HG03520 (cell line): ENCODE data around the gene CEMIP.

ENCODE experiments used
- ATAC-seq: cut with Tn5 transposase; IDR thresholded peaks from one replicate; pipeline ENCODE4 v1.9.1; 2021; ENCODE audit warnings: mild to moderate bottlenecking, moderate library complexity; ENCODE audit not compliant: unreplicated experiment

CEMIP gene

DNA sequence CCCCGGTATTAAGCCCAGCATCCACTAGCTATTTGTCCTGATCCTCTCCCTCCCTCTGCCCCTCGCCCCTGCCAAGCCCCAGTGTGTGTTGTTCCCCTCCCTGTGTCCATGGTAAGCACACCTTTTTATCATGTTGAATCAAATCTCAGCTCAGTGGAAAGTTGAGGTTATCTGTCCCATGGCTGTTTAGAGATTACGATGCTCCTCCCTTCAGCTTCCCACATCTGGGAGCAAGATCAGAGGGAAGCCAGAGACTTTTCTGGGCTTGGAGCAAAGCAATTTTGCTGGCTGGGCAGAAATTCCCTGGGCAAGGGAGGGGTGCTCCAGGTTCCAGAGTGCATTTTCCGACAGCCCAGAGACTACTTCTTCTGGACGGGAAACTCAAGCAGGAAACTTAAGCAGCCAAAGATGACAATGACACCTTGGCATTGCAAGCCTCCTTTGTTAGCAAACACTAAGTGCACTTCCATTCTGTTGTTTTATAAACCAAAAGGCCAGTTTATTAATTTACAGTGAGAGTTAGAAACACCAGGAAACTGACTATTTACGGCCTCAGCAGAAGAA is 105.9 kb downstream of the CEMIP start:
- ATAC-seq: no peak

DNA sequence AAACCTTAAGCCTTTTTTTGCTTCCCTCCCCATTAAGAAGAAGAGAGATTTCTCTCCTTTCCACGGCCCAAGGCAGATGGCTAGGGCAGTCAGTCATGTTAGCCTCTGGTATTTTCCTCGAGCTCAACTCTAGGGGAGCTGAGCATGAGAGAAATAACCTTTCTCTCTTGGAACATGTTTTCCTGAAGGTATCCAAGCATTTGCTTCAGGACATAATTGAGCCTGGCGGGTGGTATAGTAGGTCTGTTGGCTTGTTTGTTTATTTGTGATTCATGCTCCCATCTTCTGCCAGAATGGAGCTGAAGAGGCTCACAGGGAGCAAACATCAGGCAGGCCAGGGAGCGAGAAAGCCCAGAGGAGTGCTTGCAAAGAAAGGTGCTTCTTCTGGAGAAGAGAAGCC is 108.0 kb downstream of the CEMIP start:
- ATAC-seq: no peak

DNA sequence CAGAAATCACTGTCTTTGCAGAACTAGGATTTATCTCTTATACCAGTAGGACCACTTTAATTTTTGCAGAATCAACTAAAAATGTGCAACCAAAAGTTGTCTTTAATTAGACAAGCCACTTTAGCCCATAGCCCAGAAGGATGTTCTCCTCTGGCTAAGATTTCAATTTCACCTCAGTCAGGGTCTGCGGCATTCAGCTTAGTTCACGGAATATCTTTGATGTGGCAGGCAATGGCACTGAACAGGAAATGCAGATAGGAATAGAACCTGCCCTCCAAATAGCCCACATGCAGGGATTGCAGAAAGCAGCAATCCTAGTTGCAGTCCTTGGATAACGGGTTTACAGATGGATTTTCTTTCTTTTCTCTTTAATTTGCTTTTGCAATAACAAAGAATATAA is 109.7 kb downstream of the CEMIP start:
- no peak for ATAC-seq

DNA sequence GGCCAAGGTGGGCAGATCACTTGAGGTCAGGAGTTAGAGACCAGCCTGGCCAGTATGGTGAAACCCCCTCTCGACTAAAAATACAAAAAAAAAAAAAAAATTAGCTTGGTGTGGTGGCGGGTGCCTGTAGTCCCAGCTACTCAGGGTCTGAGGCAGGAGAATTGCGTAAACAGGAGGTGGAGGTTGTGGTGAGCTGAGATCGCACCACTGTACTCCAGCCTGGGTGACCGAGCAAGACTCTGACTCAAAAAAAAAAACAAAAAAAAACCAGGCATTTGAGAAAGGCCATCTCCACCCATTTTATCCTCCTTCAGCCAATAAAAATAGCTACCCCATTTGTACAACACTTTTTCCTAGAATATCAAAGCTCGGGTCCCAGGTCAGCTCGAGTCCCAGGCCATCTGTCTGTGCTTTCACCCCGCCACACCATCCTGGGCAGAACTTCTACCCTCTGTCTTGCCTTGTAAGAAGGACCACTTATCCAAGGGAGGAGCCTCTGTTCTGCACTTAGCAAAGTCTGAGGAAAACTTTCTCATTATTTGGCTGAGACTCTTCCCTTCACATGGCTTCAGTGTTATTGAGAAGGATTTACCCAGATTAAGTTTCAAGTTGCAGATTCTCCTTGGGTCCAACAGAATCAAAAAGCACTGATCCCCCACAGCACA is 111.3 kb downstream of the CEMIP start:
- ATAC-seq: no peak

DNA sequence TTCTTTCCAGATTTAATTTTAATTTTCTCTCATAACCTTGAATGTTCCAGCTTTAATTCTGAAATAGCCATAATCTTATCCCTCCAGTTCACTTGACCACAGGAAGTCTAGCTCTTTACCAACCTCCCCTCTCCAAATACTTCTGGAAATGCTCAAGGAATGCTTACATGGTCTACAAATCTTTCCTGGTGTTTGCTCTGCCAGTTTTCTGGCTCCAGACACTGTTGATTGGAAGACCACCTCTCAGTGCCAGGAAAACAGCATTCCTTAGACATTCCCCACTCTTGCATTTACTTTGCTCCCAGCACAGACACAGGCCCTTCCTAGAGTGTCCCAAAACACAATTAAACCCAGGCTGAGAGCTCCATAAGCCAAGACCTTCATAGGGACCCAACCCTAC is 111.8 kb downstream of the CEMIP start:
- no peak for ATAC-seq

DNA sequence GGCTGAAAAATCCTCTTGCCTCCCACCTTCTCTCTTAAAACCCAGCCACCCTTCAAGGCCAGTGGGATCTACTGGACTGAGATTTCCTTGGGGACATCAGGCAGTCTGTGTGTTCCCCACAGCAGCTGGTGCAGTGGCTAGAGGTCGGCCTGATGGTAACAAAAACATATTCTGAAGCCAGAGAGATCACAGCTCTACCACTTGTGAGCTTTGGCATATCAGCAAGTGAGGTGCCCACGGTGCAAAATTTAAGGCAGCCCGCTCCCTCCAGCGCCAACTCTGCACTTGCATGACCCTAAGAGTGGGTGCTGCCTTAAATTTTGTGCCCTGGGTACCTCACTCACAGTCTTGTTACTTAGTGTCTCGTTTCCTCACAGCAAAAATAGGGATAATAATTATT is 113.2 kb downstream of the CEMIP start:
- ATAC-seq: no peak

DNA sequence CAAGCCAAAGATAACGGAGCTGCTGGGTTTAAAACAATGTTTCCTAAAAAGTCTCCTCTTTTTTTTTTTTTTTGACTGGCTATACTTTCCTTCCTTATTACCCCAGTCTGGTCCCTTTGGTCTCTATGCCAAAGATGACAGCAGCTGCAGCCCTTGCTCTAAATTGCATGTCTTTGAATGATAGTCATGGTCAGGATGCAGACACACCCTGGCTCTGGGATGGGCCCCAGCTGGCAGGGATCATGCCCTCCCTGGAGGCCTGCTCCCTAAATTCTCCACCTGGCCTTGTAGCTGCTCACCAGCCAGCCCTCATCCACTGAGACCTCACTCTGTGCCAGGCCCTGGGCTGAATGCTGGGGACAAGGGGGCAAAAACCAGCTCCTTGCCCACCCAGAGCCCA is 114.6 kb downstream of the CEMIP start:
- ATAC-seq: no peak

DNA sequence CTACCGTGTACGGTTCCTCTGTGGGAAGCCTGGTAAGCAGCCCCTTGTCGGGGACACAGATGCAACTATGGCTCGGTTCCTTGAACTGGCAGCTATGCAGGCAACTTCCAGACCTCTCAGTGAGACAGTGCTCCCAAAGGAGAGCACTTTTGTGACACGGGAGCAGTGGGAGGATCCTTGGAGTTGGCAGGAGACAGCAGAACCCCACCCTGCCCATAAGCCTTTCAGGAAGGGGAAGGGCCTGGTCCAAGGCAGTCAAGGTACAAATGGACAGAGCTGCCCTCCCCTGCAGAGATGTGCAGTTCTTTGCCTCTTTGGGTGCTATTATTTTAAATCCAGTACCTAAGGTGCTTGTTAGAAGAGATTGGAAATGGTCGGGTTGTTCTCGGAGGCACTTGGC is 115.9 kb downstream of the CEMIP start:
- ATAC-seq: no peak

DNA sequence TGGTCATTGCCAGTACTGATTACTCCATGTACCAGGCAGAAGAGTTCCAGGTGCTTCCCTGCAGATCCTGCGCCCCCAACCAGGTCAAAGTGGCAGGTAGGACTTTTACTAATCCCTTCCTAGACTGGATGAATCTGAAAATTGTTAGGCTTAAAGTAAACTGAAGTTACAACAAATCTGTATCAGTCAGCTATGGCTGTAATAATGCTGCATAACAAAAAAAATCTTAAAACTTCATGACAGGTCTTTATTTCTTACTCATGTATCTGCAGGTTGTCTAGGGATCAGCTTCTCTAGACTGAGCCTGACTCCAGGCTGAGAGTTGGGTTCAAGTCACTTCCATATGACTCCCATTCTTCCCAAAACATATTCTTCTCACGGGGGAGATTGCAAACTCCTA is 116.8 kb downstream of the CEMIP start:
- ATAC-seq: no peak

DNA sequence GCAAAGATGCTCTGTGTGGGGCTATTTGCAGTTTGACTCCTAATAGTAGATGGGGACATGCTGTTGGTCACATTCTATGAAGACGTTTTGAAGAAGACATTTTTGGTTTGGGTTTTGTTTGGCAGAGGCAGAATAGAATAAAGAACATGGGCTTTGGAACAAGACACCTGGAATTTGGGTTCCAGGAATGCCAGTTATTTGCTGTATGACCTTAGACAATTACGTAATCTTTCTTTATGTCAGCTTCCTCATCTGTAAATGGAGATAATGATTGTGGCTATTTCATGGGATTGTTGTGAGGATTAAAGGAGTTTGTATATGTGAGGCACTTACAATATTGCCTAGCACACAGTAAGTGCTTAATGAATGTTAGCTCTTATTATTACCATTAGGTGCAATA is 118.9 kb downstream of the CEMIP start:
- ATAC-seq: no peak

DNA sequence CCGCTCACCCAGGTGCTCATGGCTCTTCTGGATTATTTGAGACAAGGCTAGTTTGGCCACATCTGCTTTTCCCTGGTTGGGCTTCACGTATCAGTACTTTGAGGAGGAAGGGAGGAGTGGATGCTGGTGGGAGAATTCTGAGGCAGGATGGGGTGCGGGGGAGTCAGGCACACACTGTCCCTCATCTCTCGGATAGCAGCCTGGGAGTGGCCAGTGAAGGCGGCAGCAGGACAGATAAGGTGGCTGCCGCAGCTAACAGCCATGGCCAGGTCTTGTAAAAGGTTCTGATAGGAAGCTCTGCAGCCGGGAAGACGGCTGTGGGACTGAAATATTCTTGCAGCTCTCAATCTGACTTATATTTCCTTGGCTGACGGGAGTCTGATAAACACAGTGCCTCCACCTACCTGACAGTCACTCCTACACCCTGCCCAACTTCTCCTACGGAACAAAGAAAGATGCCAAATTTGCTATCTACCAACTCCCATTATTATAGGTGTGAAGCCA is 123.2 kb downstream of the CEMIP start:
- no peak for ATAC-seq

DNA sequence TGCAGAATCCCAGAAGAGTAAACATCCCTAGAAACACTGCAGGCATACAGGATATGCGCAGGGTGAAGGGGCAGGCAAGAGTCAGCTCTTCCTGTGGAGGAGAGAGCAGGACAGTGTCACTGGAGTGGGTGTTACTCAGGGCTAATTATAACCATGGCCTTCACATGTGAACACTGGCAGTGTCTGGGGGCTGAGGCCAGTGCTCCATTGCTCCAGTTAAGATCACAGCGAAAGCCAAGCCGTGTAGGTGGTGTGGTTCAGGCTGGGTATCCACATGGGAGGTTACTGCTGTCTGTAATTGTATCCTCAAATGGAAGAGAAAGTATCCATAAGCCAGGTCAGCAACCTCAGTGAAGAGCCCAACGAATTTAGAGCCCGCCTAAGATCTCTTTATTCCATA is 125.8 kb downstream of the CEMIP start:
- ATAC-seq: no peak

DNA sequence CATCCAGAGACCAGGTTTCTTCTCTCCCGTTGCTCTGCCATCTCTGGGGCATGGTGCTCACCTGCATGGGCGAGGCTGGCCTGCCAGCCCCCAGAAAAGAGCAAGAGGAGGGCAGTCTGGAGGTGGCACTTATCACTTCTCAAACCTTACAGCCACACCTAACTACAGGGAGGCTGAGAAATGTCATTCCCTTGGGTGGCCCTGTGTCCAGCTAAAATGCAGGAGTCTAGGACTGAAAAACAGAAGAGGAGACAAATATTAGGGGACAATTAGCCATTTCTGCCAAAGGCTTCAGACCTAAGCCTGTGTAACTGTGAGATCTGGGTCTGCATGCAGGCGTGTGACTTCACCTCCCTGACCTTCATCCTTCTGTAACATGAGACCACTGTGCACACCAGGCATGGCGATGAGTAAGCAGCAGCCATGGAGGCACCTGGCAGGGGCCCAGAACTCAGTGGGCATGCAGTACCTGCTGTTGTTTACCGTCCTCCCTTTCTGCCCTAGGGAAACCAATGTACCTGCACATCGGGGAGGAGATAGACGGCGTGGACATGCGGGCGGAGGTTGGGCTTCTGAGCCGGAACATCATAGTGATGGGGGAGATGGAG is 127.1 kb downstream of the CEMIP start:
- no peak for ATAC-seq

DNA sequence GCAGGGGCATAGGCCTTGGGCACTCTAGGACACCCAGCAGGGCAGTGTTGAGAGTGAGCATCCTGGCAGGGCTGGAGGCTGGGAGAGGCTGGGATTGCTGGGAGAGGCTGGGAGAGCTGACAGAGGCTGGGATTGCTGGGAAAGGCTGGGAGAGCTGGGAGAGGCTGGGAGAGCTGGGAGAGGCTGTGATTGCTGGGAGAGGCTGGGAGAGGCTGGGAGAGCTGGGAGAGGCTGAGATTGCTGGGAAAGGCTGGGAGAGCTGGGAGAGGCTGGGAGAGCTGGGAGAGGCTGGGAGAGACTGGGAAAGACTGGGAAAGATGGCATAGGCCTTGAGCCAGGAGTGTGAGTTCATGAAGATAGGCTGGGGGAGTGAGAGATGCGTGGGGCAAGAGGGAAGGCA is 132.7 kb downstream of the CEMIP start:
- ATAC-seq: no peak

DNA sequence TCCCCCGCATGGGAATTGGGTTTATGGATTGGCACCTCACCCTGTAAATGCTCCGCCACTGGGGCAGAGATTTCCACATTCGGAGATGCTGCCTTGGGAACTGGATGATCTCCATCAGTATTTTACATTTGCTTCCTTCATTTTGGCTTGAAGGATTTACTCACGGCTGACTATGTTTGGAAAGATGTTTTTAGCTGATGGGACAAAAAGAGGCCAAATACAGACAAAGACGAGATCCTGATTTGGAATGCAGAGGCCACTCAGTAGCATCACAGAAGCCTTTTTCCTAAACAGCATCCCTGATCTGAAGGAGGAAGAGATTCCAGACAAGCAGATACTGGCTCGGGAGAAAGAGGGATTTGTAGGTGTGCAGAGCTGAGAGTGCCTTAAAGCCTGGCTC is 133.5 kb downstream of the CEMIP start:
- no peak for ATAC-seq

DNA sequence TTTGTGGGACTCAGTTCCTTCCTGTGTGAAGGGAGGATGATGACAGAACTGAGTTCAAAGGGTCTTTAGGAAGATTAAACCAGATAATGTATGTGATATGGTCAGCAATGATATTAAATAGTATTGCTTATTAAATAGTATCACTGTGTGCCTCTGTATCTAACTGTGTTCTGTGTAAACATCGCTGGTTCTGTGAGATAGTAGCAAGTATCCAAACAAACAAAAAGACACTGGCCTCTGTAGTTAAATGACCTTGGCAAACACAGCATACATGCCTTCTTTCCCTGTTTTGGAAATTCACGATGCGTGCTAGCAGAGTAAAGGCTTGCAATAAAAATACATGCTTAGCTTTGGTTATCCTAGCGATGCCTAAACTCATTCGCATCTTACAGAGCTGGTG is 134.4 kb downstream of the CEMIP start:
- no peak for ATAC-seq

DNA sequence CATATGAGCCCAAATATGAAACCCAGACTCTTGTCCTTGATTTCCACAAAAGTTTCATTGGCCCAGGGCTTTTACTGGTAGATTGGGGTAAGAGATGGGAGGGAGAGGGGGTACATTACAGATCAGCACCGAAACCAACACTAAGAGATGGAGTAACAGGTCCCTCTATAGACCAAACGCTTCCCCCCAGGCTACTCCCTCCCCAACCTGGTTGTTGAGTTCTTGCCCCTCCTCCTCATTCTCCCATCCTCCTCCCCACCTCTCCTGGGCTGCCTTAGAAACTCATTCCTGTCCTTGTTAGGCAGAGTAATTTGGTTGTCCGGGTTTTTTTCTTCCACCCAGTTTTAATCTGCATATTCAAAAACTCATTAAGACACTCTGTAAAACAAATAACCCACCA is 136.3 kb downstream of the CEMIP start:
- no peak for ATAC-seq

DNA sequence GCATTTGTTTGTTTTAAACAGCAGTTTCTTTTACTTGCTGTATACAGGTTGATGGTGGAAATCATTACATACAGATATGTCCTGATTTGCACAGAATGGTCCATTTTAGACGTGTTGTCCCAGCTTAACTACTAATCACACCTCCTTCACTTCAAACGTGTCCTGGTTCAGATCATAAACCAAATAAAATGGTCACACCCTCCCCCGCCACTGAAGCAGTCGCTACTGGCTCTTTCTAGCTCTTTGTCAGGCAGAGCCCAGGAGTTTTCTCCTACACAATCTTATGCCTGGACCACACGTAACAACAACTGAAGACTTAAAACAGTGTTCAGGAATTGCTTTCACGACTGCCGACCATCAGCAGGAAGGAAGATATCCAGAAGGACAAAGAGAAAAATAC is 136.9 kb downstream of the CEMIP start:
- ATAC-seq: no peak

DNA sequence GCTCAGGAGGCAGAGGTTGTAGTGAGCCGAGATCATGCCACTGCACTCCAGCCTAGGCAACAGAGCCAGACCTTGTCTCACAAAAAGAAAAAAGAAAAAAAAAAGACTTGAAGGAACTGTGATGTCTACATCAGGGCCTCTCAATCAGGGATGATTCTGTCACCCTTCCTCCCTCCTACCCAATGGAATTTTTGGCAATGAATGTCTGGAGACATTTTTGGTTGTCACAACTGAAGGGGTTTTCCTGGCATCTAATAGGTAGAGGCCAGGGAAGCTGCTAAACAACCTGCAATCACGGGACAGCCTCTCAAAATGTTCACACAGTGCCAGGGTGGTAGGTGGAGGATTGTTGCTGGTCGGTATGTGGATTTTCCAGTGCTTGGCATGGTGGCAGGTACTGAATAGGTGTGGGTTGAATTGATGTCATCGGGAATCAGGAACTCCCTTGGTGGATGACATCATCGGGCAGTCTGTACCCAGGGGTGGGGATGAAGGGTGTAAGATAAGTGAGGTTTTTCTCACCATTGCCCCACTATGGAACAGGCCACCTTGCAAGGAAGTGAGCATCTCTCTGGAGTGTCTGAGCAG is 139.1 kb downstream of the CEMIP start:
- ATAC-seq: no peak

DNA sequence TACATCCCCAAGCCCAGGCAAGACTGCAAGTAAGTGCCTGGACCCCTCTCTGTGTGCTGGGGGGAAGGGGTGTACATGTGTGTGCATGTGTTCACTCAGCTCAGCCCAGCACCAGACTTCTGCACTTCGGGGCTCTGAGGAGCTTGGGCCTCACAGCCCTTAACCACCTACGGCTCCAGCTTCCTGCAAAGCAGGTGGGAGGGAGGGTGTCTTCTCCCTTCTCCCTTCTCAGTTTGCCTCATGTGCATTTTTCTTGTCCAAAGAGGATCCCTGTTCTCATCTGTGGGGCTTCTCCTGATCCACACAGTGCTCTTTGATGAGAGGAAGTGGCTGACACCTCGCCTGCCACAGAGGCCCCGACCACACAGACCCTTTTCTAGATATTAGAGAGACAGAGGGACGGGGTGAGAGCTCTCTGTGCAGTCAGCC is 141.1 kb downstream of the CEMIP start:
- no peak for ATAC-seq

DNA sequence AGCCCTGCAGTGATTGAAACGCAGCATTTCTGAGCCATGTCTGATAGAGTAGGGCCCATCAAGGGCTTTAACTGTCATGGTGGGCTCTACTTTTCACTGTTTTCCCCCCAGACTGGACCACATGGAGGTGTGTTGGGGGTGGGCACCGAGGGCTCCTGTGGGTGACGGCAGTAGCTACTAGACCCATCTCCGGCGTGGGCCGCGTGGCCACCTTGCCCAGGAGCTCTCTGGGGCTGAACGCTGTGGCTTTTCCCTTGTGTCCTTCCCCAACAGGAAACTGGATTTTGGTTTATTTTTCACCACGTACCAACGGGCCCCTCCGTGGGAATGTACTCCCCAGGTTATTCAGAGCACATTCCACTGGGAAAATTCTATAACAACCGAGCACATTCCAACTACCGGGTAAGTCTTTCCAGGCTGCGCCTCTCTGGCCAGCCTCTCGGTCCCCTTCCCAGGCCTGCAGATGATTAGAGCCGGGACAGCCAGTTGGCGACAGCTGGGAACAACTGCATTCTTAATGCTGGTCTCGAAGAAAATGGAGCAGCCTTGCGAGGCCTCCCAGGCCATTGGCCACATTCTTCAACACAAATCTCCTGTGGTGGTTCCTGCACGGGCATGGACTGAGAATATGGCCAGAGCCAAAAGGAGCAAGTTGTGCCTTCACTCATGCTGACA is 142.7 kb downstream of the CEMIP start:
- no peak for ATAC-seq

DNA sequence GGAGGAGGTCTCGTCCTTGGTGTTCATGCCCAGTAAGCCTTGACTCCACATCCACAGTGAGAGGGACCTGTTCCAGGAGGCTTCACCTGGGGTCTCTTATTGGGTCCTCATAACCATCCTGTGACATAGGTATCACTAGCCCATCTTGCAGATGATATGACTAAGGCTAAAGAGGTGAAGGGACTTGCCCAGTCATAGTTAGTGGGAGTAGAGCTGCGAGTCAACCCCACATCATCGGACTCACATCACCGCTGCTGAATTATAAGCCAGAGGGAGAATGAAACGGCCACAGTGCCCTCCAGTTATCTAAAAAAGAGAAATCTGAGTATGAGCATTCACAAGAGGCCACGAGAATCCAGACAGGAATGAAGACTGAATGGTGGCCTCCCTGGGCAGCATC is 144.5 kb downstream of the CEMIP start:
- ATAC-seq: no peak
